Astrocyte (in vitro differentiated cells and primary cell): ENCODE measurements around the gene UCN2.

ENCODE experiments used
- EZH2 ChIP-seq: IDR thresholded peaks from 2 replicates; pipeline ENCODE4 v1.6.1; 2012; ENCODE audit warnings: mild to moderate bottlenecking, low read length, inconsistent platforms; ENCODE audit not compliant: insufficient read depth
- TF ChIP-seq, protein P1 (sequence below): IDR thresholded peaks from 2 replicates; pipeline ENCODE4 v1.5.1; 2011; ENCODE audit warnings: low read depth, mild to moderate bottlenecking, inconsistent platforms, low read length, moderate library complexity; ENCODE audit not compliant: insufficient read depth

GRCh38 chr3:48536785-48537184 lies 26.8 kb downstream of the UCN2 start:
- TF ChIP-seq, protein P1, sequence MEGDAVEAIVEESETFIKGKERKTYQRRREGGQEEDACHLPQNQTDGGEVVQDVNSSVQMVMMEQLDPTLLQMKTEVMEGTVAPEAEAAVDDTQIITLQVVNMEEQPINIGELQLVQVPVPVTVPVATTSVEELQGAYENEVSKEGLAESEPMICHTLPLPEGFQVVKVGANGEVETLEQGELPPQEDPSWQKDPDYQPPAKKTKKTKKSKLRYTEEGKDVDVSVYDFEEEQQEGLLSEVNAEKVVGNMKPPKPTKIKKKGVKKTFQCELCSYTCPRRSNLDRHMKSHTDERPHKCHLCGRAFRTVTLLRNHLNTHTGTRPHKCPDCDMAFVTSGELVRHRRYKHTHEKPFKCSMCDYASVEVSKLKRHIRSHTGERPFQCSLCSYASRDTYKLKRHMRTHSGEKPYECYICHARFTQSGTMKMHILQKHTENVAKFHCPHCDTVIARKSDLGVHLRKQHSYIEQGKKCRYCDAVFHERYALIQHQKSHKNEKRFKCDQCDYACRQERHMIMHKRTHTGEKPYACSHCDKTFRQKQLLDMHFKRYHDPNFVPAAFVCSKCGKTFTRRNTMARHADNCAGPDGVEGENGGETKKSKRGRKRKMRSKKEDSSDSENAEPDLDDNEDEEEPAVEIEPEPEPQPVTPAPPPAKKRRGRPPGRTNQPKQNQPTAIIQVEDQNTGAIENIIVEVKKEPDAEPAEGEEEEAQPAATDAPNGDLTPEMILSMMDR = no peak
- no peak for TF ChIP-seq EZH2
